SK-N-SH (cell line): ENCODE measurements around the gene MRPS26. TPM values are rescaled to one million over a fixed set of nuclear protein-coding genes. Genes with fewer than 3 reads are reported as not detected.

Experiments
- CTCF ChIA-PET: fragments of 300-600, 350-600 bp; formaldehyde crosslinking; extraction: SDS; loops from one replicate; lab custom pipeline; 2021; lab: Yijun Ruan, JAX
- POLR2A ChIA-PET: fragments of 350-600 bp; sonication (Branson Sonifier 250); formaldehyde crosslinking; extraction: SDS; loops from one replicate; lab custom pipeline; 2020; ENCODE audit warnings: antibody characterized with exemption, inconsistent platforms; lab: Yijun Ruan, JAX
- DNase-seq: peaks from one replicate; pipeline ENCODE4 v3.0.0; 2012
- H2AFZ ChIP-seq: fragments of 200-600 bp; sonication (generic); 2 replicates; pipeline ENCODE4 v1.8.1; 2016; ENCODE audit warnings: antibody characterized with exemption, mild to moderate bottlenecking, low read depth
- H3F3A ChIP-seq: fragments of 200-600 bp; sonication (generic); replicated peaks from 2 replicates; pipeline ENCODE3; 2016; ENCODE audit warnings: antibody characterized with exemption, mild to moderate bottlenecking; ENCODE audit not compliant: insufficient read depth
- H3K27ac ChIP-seq, 2 experiments: fragments of 200-500 bp in 1 of 2; fragments of 200-600 bp in 1 of 2; sonication (Bioruptor generic) in 1 of 2; sonication (generic), shearing (Covaris generic) in 1 of 2; 2 replicates each; pipeline versions ENCODE4 v1.5.1 to v1.6.1; 2014 to 2016; ENCODE audit warnings: low read depth in 2 of 2, inconsistent platforms in 1 of 2, low read length in 1 of 2, mild to moderate bottlenecking in 1 of 2, mixed read lengths in 1 of 2
- H3K27me3 ChIP-seq: fragments of 200-600 bp; sonication (generic), shearing (Covaris generic); 2 replicates; pipeline ENCODE4 v1.6.1; 2016; ENCODE audit warnings: mixed run types; ENCODE audit not compliant: insufficient read depth
- H3K36me3 ChIP-seq, 2 experiments: fragments of 200-500 bp in 1 of 2; fragments of 200-600 bp in 1 of 2; sonication (Bioruptor generic) in 1 of 2; sonication (generic) in 1 of 2; replicated peaks in 1 of 2; 2 replicates each; pipeline versions ENCODE3 to v1.5.1; 2014 to 2016; ENCODE audit warnings: low read length in 1 of 2, mild to moderate bottlenecking in 1 of 2; ENCODE audit not compliant: insufficient read depth in 2 of 2, control insufficient read depth in 1 of 2
- H3K4me1 ChIP-seq, 2 experiments: fragments of 200-500 bp in 1 of 2; fragments of 200-600 bp in 1 of 2; sonication (Bioruptor generic) in 1 of 2; sonication (generic), shearing (Covaris generic) in 1 of 2; 2 replicates each; pipeline versions ENCODE4 v1.5.1 to v1.6.1; 2014 to 2016; ENCODE audit warnings: low read depth in 1 of 2, low read length in 1 of 2, mixed run types in 1 of 2; ENCODE audit not compliant: insufficient read depth in 2 of 2, control insufficient read depth in 1 of 2
- H3K4me2 ChIP-seq: fragments of 200-600 bp; sonication (generic), shearing (Covaris generic); 2 replicates; pipeline ENCODE4 v1.6.1; 2017; ENCODE audit warnings: mixed run types
- H3K4me3 ChIP-seq, 2 experiments: fragments of 200-500 bp in 1 of 2; fragments of 200-600 bp in 1 of 2; sonication (Bioruptor generic) in 1 of 2; sonication (generic), shearing (Covaris generic) in 1 of 2; 2 replicates each; pipeline versions ENCODE4 v1.5.1 to v1.8.1; 2014 to 2016; ENCODE audit warnings: low read depth in 2 of 2, inconsistent platforms in 1 of 2, low read length in 1 of 2, mild to moderate bottlenecking in 1 of 2, mixed read lengths in 1 of 2, moderate library complexity in 1 of 2
- H3K79me2 ChIP-seq: fragments of 200-600 bp; sonication (generic); 2 replicates; pipeline ENCODE4 v1.8.1; 2017; ENCODE audit warnings: mild to moderate bottlenecking; ENCODE audit not compliant: insufficient read depth
- H3K9ac ChIP-seq: fragments of 200-600 bp; sonication (generic); 2 replicates; pipeline ENCODE4 v1.6.1; 2017; ENCODE audit warnings: mixed run types
- H3K9me2 ChIP-seq: fragments of 200-600 bp; sonication (generic); 2 replicates; pipeline ENCODE4 v1.6.1; 2017; ENCODE audit warnings: mixed run types
- H3K9me3 ChIP-seq: fragments of 200-600 bp; sonication (generic); 2 replicates; pipeline ENCODE4 v1.6.1; 2017; ENCODE audit warnings: mixed run types, mild to moderate bottlenecking, moderate library complexity
- H4K20me1 ChIP-seq: fragments of 200-600 bp; sonication (generic); 2 replicates; pipeline ENCODE4 v1.6.1; 2017; ENCODE audit warnings: mild to moderate bottlenecking, mixed run types; ENCODE audit not compliant: insufficient read depth
- ELF1 ChIP-seq: IDR thresholded peaks from 2 replicates; pipeline ENCODE4 v1.4.0; 2012
- FOSL2 ChIP-seq: IDR thresholded peaks from 2 replicates; pipeline ENCODE4 v1.4.0; 2012; ENCODE audit warnings: low read depth, mild to moderate bottlenecking, moderate library complexity, borderline replicate concordance
- GATA2 ChIP-seq: sonication (generic); formaldehyde crosslinking; IDR thresholded peaks from 2 replicates; pipeline ENCODE4 v1.5.0; 2020; ENCODE audit warnings: mild to moderate bottlenecking, missing genetic modification reagents
- IRF3 ChIP-seq: fragments of 150-350 bp; IDR thresholded peaks from 2 replicates; pipeline ENCODE4 v1.6.1; 2016; ENCODE audit warnings: mild to moderate bottlenecking, low read depth, low read length
- JUND ChIP-seq: IDR thresholded peaks from 2 replicates; pipeline ENCODE4 v1.4.0; 2012
- MEF2A ChIP-seq: IDR thresholded peaks from 2 replicates; pipeline ENCODE4 v1.4.0; 2012; ENCODE audit warnings: low read depth, borderline replicate concordance
- NFIC ChIP-seq: IDR thresholded peaks from 2 replicates; pipeline ENCODE4 v1.4.0; 2012; ENCODE audit warnings: borderline replicate concordance
- PBX3 ChIP-seq: IDR thresholded peaks from 2 replicates; pipeline ENCODE4; 2012
- RAD21 ChIP-seq: IDR thresholded peaks from 2 replicates; pipeline ENCODE4 v1.6.1; 2012; ENCODE audit warnings: mild to moderate bottlenecking, low read length
- REST ChIP-seq: IDR thresholded peaks from 2 replicates; pipeline ENCODE4 v1.6.1; 2012; ENCODE audit warnings: mild to moderate bottlenecking, low read depth, low read length, moderate library complexity
- RFX5 ChIP-seq: IDR thresholded peaks from 2 replicates; pipeline ENCODE4 v1.6.1; 2012; ENCODE audit warnings: mild to moderate bottlenecking, improper control_type of control experiment, low read length
- RXRA ChIP-seq: IDR thresholded peaks from 2 replicates; pipeline ENCODE4 v1.4.0; 2012; ENCODE audit warnings: low read depth, mild to moderate bottlenecking, borderline replicate concordance
- SMC3 ChIP-seq: IDR thresholded peaks from 2 replicates; pipeline ENCODE4 v1.6.1; 2012; ENCODE audit warnings: low read depth, low read length, improper control_type of control experiment
- TAF1 ChIP-seq: IDR thresholded peaks from 2 replicates; pipeline ENCODE4 v1.6.1; 2012; ENCODE audit warnings: low read depth, mild to moderate bottlenecking, low read length, moderate library complexity, borderline replicate concordance
- TCF12 ChIP-seq: IDR thresholded peaks from 2 replicates; pipeline ENCODE4 v1.4.0; 2012
- USF1 ChIP-seq: IDR thresholded peaks from 2 replicates; pipeline ENCODE4 v1.4.0; 2012; ENCODE audit warnings: low read depth, borderline replicate concordance
- YY1 ChIP-seq: IDR thresholded peaks from 2 replicates; pipeline ENCODE4 v1.4.0; 2012; ENCODE audit warnings: low read depth, mild to moderate bottlenecking
- WGBS: methylation state at CpG from one replicate; pipeline ENCODE4 v1.1.6; 2017; ENCODE audit warnings: low lambda C conversion rate; 5-methylcytosine and 5-hydroxymethylcytosine counted together
- polyA plus RNA-seq, 3 experiments: library from polyadenylated mRNA; depleted of rRNA; stranded (reverse); fragments of >200 nt; gene quantifications; 2 replicates each; pipeline ENCODE4 v1.2.3, GENCODE V29; 2012

The MRPS26 gene
- polyA plus RNA-seq, 1 of the 3 experiments (the other 2 are of a cell fraction): 152 TPM

GRCh38 chr20:3041854-3042409 is 3.9 kb upstream of the MRPS26 start:
- no peaks in the 10 kb centered on the region for H3K9me2 ChIP-seq
- no peaks in the 10 kb centered on the region for H4K20me1 ChIP-seq
- peak overlapping the region; percentile 5 to 68; a peak in 3 of 4 replicates for H3K27ac ChIP-seq
- H3K27me3 ChIP-seq: no peaks in the 10 kb centered on the region
- no peak overlapping the region for H3K9ac ChIP-seq
- H3K79me2 ChIP-seq: peaks cover 9% of the 10 kb centered on the region
- no peak overlapping the region for H2AFZ ChIP-seq
- H3K36me3 ChIP-seq: peaks cover 0 to 34% of the 10 kb centered on the region in 2 experiments
- H3K4me1 ChIP-seq: peaks cover 5 to 7% of the 10 kb centered on the region in 2 experiments; a peak in 2 of 4 replicates
- POLR2A ChIA-PET: no interaction called here
- CTCF ChIA-PET: interaction anchor here (1.2 kb wide), 1 partner anchor 11 kb away, joined by 4 read pairs; no protein-coding TSS in a partner anchor
- DNase-seq: no peak
- no peak for TF ChIP-seq SMC3
- no peak for TF ChIP-seq NFIC
- no peak for TF ChIP-seq MEF2A
- no peak for TF ChIP-seq RXRA
- TF ChIP-seq YY1: no peak
- no peak for TF ChIP-seq PBX3
- no peak for TF ChIP-seq ELF1
- TF ChIP-seq FOSL2: no peak
- TF ChIP-seq TCF12: no peak
- no peak for TF ChIP-seq JUND
- no peak for TF ChIP-seq IRF3
- no peak for TF ChIP-seq REST
- TF ChIP-seq RAD21: no peak
- TF ChIP-seq TAF1: no peak
- TF ChIP-seq GATA2 (CRISPR knock-in tag): no peak
- no peak for TF ChIP-seq RFX5
- no peak for TF ChIP-seq USF1
- WGBS: 82% methylated on average over 10 of the region's 10 CpGs
- no peak overlapping the region; the same call in 1 of the 2 replicates for H3K4me2 ChIP-seq
- no peaks in the 10 kb centered on the region for H3K9me3 ChIP-seq
- H3K4me3 ChIP-seq: no peak overlapping the region
- no peaks in the 10 kb centered on the region for H3F3A ChIP-seq
